Dendritic cell treated with granulocyte-macrophage colony-stimulating factor and Interleukin-4, amounts not matched to agents 40 ng/mL and 50 ng/mL, for 4 days (primary cell): ENCODE measurements around the gene PHOSPHO2.
A peak's percentile ranks its signal among the peaks of the same experiment; 100 is the strongest.

Experiments used
- H3K27ac Mint-ChIP-seq: one replicate; pipeline ENCODE4 v1.8.0; 2022; ENCODE audit warnings: mild to moderate bottlenecking, mixed read lengths
- H3K27me3 Mint-ChIP-seq: one replicate; pipeline ENCODE4 v1.8.0; 2022; ENCODE audit warnings: mild to moderate bottlenecking, mixed read lengths
- H3K36me3 Mint-ChIP-seq: one replicate; pipeline ENCODE4 v1.8.0; 2022; ENCODE audit warnings: low read depth, mixed read lengths
- H3K4me1 Mint-ChIP-seq: one replicate; pipeline ENCODE4 v1.8.0; 2022; ENCODE audit warnings: low read depth, mixed read lengths
- H3K4me3 Mint-ChIP-seq: one replicate; pipeline ENCODE4 v1.8.0; 2022; ENCODE audit warnings: mild to moderate bottlenecking, moderate library complexity, mixed read lengths
- H3K9me3 Mint-ChIP-seq: one replicate; pipeline ENCODE4 v1.8.0; 2022; ENCODE audit warnings: mixed read lengths
- intact Hi-C: fragments of 100-400 bp; cut with micrococcal nuclease; formaldehyde crosslinking; loops from one replicate; pipeline ENCODE4 v1.15.0; 2022

The PHOSPHO2 gene

DNA sequence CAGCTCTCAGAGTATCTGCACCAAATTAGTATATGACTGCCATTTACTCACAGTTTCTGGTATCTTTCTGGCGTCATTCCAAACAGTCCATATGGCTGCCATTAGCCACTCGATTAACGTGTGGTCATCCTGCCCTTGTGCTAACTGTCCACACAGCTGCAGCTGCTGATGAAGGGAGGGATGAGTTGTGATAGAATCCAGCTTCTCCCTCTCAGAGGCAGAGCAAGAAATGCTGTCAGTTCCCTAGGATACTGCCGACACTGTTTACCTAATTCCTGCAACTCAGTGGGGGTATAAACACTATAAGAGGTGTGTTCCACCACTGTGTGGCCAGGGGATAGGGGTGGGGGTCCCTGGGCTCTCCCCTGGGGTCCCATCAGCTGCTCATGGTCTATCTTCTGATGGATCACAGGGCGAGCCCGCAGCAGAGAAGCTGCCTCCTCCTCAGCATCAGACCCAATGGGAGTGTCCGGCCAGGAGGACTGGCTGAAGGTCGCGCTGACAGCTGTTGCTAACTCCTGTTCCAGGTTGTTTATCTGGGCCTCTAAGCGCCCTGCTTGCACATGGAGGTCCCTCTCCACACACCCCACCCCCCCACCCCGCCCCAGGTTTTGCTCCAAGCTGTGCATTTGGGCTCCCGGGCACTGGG is 22.1 kb downstream of the PHOSPHO2 start:
- no peak overlapping the region for H3K4me3 Mint-ChIP-seq
- H3K27ac Mint-ChIP-seq = no peak overlapping the region
- H3K4me1 Mint-ChIP-seq = no peaks in the 10 kb centered on the region
- no peaks in the 10 kb centered on the region for H3K36me3 Mint-ChIP-seq
- H3K27me3 Mint-ChIP-seq = no peaks in the 10 kb centered on the region
- no peaks in the 10 kb centered on the region for H3K9me3 Mint-ChIP-seq
- intact Hi-C loops = no loop called here

DNA sequence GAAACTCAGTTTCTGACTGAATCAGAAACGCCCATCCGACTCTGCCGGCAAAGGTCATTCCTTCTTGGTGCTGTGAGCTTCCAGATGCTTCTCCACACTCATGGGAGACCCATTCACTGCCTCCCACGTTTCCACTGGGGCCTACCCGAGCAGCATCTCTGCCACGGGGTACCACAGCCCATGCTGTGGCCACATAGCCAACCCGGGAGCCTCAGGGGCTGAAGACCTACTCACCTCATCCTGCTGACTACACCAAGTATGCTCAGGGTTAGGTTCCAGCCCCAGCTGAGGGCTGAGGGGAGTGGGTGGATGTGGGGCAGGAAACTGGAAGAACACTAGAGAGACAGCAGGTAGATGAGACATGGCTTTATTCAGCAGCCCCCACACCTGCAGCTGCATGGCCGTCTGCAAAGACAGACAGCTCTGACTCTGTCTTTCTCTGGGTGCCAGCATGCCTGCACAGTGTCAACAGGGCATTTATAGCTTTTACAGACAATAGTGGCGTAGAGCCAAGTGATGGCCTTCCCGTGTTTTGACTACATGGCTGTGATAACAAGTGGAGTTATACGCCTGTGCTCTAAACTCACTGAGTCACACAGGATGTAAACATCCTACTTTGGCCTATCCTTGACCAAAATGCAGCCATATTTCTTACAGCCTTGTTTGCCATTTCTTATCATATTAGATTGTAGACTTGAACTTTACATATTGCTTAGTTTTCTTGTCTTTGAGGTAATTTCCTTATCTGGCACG is 22.8 kb downstream of the PHOSPHO2 start:
- Mint-ChIP-seq H3K36me3 (no peaks in the 10 kb centered on the region), H3K27me3 (no peaks in the 10 kb centered on the region), H3K4me3 (no peak overlapping the region), H3K9me3 (no peaks in the 10 kb centered on the region), H3K4me1 (no peaks in the 10 kb centered on the region), H3K27ac (no peak overlapping the region)
- intact Hi-C loops = no loop called here

DNA sequence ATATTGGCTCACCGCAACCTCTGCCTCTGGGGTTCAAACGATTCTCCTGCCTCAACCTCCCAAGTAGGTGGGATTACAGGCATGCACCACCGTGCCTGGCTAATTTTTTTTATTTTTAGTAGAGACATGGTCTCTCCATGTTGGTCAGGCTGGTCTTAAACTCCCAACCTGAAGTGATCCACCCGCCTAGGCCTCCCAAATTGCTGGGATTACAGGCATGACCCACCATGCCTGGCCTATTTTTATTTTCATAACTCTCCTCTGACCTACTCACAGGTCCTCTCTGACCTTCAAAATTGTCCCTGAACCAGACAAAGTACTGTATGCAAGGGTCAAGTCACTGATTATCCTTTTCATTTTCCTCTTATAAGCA is 23.4 kb downstream of the PHOSPHO2 start:
- intact Hi-C loops = no loop called here
- Mint-ChIP-seq H3K4me1 (no peaks in the 10 kb centered on the region), H3K27me3 (no peaks in the 10 kb centered on the region), H3K36me3 (no peaks in the 10 kb centered on the region), H3K9me3 (no peaks in the 10 kb centered on the region), H3K4me3 (no peak overlapping the region), H3K27ac (no peak overlapping the region)

DNA sequence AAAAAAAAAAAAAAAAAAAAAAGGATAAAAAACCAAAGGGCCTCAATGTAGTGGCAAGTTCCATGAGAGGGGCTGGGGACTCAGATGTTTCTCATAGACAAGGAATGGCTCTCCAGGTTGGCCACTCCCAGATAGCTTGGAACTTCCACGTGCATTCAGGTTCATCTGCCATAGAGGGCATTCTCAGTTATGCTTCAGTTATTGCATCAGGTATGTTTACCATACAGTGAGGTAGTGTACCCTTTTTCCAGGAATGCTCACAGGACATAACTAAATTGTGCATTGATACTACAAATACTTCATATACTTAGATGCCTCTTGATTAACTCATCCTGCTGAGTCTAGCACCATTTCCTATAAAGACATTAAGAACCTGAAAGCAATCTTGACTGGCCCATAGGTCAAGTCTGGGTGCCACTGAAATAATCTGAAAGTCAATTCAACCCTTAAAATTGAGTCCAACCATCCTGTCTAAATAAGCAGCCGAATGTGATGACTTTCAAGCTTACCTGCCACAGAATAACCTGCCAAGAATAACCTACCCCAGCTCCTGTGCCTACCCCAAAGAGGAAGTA is 24.7 kb downstream of the PHOSPHO2 start:
- Mint-ChIP-seq H3K4me1 (no peaks in the 10 kb centered on the region), H3K4me3 (no peak overlapping the region), H3K27me3 (no peaks in the 10 kb centered on the region), H3K36me3 (no peaks in the 10 kb centered on the region), H3K27ac (no peak overlapping the region), H3K9me3 (no peaks in the 10 kb centered on the region)
- intact Hi-C loops = no loop called here

DNA sequence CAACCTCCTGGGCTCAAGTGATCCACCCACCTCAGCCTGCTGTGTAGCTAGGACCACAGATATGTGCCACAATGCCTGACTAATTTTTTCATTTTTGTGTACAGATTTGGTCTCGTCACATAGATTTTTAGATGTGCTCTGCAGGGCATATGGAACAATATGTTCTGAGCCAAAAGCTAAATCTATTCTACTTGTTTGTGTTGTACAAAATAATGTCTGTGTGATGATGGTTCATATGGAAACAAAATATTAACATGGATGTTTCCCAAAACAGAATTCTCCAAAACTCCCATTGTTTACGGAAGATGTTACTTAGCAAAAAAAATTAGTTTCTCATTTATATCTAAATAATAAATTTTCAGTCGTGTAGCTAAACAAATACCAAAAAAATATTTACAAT is 26.7 kb downstream of the PHOSPHO2 start:
- intact Hi-C loops = no loop called here
- Mint-ChIP-seq H3K27ac (no peak overlapping the region), H3K27me3 (no peaks in the 10 kb centered on the region), H3K4me1 (no peaks in the 10 kb centered on the region), H3K36me3 (no peaks in the 10 kb centered on the region), H3K4me3 (no peak overlapping the region), H3K9me3 (no peaks in the 10 kb centered on the region)

DNA sequence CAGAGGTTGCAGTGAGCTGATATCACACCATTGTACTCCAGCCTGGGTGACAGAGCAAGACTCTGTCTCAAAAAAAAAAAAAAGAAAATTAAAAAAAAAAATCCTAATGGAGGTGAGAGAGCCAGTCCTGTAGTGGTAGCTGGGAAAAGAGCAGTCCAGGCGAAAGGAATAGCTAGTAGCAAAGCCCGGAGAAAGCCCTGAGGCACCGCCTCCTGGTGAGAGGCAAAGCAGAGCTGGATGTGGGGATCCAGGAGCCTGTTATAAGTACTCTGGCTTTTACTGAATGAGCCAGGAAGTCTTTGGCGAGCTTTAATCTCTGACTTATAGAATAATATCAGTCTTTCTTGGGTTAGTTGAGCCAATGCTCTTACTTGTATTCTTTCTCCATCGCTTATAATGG is 32.8 kb downstream of the PHOSPHO2 start:
- Mint-ChIP-seq H3K4me1 (no peaks in the 10 kb centered on the region), H3K27ac (no peak overlapping the region), H3K27me3 (peaks cover 3% of the 10 kb centered on the region), H3K9me3 (no peaks in the 10 kb centered on the region), H3K4me3 (no peak overlapping the region), H3K36me3 (no peaks in the 10 kb centered on the region)
- intact Hi-C loops = no loop called here

DNA sequence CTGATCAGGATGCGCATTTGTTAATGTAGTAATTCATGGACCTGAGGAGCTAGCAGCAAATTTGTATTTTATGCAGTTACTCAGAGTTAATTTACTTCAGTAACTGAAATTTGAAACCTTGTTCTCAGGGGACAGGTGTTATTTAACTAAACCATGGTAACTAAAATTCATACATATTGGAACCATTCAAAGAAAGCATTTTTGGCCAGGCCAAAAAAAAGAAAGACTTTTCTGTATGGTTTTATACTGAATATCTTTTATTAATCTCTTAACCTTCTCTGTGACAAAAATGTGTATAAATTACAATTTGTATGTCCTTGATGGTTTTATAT is 35.0 kb downstream of the PHOSPHO2 start:
- Mint-ChIP-seq H3K36me3 (no peaks in the 10 kb centered on the region), H3K9me3 (no peaks in the 10 kb centered on the region), H3K27me3 (peaks cover 22% of the 10 kb centered on the region), H3K4me3 (no peak overlapping the region), H3K27ac (no peak overlapping the region), H3K4me1 (peaks cover 8% of the 10 kb centered on the region)
- intact Hi-C loops = no loop called here

DNA sequence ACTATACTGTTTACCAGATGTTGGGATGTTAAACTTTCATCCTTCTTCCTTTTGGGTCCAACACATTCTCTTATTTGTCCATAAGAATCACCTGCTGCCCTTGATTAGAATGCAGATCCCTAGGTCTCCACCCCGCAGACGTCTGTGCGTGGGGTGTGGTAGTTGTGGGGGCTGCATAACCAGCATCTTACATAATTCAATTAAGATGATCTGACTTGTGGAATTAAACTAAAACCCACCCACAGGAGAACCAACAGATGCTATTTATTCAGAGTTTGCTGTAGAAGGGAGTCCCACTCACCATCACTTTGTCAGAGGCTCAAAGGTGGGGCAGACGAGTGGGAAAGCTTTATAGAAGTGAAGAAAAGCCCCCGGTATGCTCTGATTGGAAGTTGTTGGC is 37.8 kb downstream of the PHOSPHO2 start:
- intact Hi-C loops = no loop called here
- H3K9me3 Mint-ChIP-seq = no peaks in the 10 kb centered on the region
- H3K27ac Mint-ChIP-seq = no peak overlapping the region

DNA sequence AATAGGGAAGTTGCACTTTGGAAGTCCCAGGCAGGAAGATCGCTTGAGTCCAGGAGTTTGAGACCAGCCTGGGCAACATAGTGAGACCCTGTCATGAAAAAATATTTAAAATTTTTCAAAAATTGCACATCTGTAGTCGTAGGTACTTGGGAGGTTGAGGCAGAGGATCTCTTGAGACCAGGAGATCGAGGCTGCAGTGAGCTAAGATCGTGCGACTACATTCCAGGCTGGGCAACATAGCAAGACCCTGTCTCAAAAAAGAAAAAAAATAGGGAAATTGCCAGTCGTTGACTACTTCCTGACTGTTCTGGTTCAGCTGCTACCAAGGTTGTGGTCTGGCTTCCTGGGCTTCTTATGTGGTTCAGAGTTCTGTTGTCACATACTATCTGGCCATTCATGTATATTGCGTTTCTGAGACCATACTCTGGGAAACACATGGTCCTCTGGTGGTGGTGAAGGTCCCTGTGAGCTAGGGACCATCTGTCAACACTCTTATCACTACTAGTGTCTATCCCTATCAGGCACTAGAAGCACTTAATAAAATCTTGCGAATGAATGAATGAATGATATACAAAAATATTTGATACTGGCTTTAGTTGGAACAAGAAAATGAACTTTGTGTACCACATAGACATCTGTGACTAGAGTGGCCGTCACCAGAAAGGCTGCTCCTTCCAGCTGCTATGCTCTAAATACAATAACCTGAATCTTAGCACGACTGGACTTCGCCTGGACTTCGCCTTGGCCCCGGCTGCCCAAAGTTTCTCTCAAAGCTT is 38.5 kb downstream of the PHOSPHO2 start:
- Mint-ChIP-seq H3K4me1 (peaks cover 8% of the 10 kb centered on the region), H3K27me3 (peaks cover 36% of the 10 kb centered on the region), H3K4me3 (peak overlapping the region; percentile 83), H3K36me3 (no peaks in the 10 kb centered on the region), H3K9me3 (no peaks in the 10 kb centered on the region), H3K27ac (no peak overlapping the region)
- intact Hi-C loops = no loop called here

More for the DNA sequence above, 37.8 kb downstream of the PHOSPHO2 start:
- H3K36me3 Mint-ChIP-seq = no peaks in the 10 kb centered on the region
- no peak overlapping the region for H3K4me3 Mint-ChIP-seq
- peaks cover 8% of the 10 kb centered on the region for H3K4me1 Mint-ChIP-seq
- peaks cover 36% of the 10 kb centered on the region for H3K27me3 Mint-ChIP-seq

DNA sequence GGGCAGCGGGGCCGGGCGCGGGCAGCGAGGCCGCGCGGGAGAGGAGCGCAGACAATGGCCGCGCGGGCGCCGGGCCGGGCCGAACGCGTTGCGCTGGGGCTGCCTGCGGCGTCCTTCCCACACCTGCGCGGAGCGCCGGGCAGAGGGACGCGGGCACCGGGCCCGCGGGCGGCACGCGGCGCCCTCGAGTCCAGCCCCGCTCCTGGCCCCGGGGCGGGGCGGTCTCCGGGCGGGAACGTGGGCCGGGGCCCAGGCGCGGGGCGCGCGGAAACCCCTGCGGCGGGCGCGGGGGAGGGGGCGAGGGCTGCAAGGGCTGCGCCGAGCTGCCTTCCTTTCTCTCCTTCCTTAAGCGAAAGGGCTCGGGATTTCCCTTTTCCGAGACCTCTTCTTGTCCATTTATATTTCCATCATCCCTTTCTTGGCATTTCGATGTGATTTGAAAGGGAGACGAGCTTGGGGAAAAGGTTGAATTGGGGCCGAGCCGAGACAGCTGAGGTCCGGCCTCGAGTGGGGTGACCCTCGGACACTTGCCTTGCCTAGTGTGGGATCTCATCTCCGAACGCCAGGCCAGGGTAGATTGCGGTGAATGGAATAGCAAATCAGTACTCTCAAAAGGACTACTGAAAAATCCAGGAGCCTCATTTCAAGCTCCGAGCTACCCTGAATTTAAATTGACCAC is 40.0 kb downstream of the PHOSPHO2 start:
- no peaks in the 10 kb centered on the region for H3K36me3 Mint-ChIP-seq
- peak overlapping the region; percentile 56 for H3K4me3 Mint-ChIP-seq
- peaks cover 8% of the 10 kb centered on the region for H3K4me1 Mint-ChIP-seq
- H3K9me3 Mint-ChIP-seq = no peaks in the 10 kb centered on the region
- H3K27ac Mint-ChIP-seq = no peak overlapping the region
- H3K27me3 Mint-ChIP-seq = peaks cover 36% of the 10 kb centered on the region
- intact Hi-C loops = no loop called here

DNA sequence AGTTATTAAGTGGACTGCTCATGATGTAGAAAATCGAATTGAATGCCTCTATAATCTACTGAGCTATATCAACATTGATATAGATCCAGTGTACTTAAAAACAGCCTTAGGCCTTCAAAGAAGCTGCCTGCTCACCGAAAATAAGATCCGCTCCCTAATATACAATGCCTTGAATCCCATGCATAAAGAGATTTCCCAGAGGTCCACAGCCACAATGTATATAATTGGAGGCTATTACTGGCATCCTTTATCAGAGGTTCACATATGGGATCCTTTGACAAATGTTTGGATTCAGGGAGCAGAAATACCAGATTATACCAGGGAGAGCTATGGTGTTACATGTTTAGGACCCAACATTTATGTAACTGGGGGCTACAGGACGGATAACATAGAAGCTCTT is 41.4 kb downstream of the PHOSPHO2 start:
- H3K27ac Mint-ChIP-seq = no peak overlapping the region
- H3K36me3 Mint-ChIP-seq = no peaks in the 10 kb centered on the region
- peaks cover 36% of the 10 kb centered on the region for H3K27me3 Mint-ChIP-seq
- intact Hi-C loops = no loop called here
- no peak overlapping the region for H3K4me3 Mint-ChIP-seq
- H3K9me3 Mint-ChIP-seq = no peaks in the 10 kb centered on the region
- H3K4me1 Mint-ChIP-seq = peaks cover 8% of the 10 kb centered on the region

DNA sequence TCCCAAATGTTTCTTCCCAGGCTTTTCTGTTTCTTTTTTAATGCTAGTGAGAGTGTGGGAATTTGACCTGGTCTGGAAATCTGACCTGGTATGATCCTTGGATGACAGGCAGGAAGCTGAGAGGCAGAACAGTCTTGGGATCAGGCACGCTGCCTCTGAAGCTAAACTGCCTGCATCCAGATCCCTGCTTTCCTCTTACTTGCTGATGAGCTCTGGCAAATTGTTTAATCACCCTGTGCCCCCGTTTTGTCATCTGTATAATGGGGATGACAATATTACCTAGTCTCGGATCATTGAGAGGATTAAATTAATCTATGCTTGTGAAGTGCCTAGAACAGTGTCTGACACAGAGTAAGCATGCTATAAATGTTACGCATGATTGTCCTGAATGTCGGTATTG is 42.6 kb downstream of the PHOSPHO2 start:
- Mint-ChIP-seq H3K4me3 (no peak overlapping the region), H3K4me1 (peaks cover 8% of the 10 kb centered on the region), H3K27ac (no peak overlapping the region), H3K9me3 (no peaks in the 10 kb centered on the region), H3K27me3 (peaks cover 34% of the 10 kb centered on the region), H3K36me3 (no peaks in the 10 kb centered on the region)
- intact Hi-C loops = no loop called here

DNA sequence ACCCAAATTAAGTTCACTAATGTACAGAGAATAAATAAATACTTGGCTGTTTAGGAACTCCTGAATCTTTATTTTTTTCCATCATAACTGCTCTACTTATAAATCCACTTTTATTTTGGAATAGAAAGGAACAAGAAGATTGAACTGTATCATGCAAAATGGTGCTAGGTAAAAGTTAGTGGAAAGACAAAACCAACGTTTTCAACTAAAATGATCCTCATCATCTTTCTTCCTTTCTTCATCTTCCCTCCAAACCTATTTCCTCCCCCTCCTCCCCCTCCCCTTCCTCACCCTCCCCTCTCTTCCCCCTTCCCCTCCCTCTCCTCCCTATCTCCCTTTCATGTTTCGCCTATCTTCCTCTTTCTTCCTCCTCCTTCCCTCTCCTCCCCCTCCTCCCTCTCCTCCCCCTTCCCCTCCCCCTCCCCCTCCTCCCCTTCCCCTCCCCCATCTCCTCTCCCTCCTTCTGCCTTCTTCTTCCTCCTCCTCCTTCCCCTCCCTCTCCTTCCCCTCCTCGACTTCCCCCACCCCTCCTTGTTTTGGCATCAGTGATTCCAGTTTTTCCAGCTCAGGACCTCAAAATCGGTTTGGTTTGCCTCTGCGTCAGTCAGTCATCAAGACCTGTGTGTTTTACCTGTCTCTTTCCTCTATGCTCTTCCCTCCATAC is 44.4 kb downstream of the PHOSPHO2 start:
- intact Hi-C loops = no loop called here
- Mint-ChIP-seq H3K4me1 (peaks cover 2% of the 10 kb centered on the region), H3K4me3 (no peak overlapping the region), H3K9me3 (no peaks in the 10 kb centered on the region), H3K27me3 (peaks cover 17% of the 10 kb centered on the region), H3K27ac (no peak overlapping the region), H3K36me3 (no peaks in the 10 kb centered on the region)
